Stimulated activated CD8-positive, alpha-beta memory T cell treated with anti-CD3 and anti-CD28 coated beads, Interleukin-15, amount 100 ng/mL, for 1 hour (primary cell): ENCODE data around the gene BCO2.
"Not testable (repeated sequence)": the region's sequence is repeated elsewhere in the genome, so short reads cannot be mapped to it uniquely, and the experiment has no call there.

Experiments
- DNase-seq: peaks from one replicate; pipeline ENCODE4 v3.0.0-alpha.2; 2020; ENCODE audit warnings: low read depth

Gene BCO2

GRCh38 chr11:112167145-112167544, 8.2 kb upstream of the BCO2 start, which contains the start of gene TEX12:
Gene TEX12 (plus strand): TSS chr11:112167372. CDS start chr11:112169269, 1,897 bp downstream.
- DNase-seq = no peak

- no peak for DNase-seq
Observed at GRCh38 chr11:112172362-112172994, 2.8 kb upstream of the BCO2 start.

DNA sequence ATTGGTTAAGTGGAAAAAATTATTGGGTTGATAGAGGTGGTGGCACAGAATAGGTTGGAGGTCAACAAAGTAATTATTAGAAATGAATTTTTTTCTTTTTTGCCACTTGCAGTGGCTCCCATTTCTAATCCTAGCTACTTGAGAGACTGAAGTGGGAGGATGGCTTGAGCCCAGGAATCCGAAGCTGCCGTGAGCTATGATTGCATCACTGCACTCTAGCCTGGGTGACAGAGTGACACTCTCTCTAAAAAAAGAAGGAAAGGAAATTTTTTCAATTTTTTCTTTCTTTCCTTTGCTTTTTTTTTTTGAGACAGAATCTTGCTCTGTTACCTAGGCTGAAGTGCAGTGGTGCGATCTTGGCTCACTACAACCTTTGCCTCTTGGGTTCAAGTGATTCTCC, 2.2 kb upstream of the BCO2 start:
- DNase-seq = no peak

- no peak for DNase-seq
Observed at GRCh38 chr11:112175599-112175952, 264 bp downstream of the BCO2 start.

DNA sequence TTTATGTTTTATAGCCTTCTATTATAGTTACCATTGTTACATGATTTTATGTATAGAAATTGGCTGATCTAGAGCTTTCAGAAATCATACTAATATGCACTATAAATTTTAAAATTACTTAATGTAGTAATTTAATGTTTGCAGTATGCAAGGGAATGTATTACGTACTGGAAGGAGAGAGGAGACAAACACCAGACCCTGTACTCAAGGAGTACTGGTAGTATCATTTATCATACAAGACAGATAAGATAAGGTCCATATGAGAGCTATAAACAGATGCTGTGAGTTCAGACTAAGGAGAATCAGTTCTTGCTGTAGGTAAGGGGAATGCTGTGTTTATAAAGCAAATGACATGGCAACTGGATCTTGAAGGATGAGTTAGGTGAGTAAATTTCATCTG, 765 bp downstream of the BCO2 start:
- no peak for DNase-seq

DNA sequence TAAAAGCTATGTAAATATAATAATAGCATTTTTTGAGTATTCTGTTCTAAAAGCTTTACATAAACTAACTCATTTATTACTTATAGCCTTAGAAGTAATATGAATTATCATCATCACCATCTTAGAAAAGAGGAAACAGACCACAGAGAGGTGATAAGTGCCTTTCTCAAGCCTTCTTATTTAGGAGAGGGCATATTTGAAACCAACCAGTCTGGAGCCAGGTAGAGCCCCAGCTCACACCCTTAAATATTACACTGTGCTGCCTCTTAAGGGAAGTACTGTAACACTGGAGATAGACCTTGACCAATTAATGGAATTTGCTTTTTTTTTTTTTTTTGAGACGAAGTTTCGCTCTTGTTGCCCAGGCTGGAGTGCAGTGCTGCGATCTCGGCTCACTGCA, 2.3 kb downstream of the BCO2 start:
- DNase-seq = no peak

GRCh38 chr11:112178428-112178827, 3.1 kb downstream of the BCO2 start:
- no peak for DNase-seq

DNA sequence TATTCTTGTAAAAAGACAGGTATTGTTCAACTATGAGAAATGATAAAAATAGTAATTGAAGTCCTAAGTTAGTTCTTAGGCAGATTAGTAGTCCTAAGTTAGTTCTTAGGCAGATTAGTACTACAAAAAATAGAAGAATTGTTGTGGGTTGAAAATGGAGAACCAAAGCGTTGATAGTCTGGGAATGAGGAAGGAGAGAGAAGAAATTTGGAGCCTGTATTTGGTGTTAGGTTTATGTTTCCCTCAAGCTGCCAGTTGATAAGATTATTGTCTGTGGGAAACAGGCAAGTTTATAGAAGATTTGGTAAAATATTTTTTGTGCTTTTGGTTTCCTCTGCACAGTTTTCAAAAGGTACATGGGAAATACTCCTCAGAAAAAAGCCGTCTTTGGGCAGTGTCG, 3.6 kb downstream of the BCO2 start:
- no peak for DNase-seq

DNA sequence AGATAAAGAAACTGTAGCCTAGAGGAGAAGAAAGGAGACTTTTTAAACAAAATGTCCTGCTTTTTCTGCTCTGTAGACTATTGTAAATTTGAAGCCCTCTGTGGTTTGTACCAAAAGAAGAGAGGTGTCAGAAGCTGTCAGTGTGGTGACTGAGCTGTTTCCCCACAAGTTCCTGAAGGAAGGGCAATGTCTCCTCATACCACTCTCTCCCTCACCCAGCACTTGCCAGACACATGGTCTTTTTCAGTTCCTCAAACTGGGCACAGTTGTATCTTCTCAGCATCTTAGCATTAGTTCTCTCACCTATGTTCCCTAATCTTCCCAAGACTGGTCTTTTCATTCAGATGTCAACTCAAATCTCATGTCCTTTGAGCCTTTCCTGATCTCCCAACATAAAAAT, 4.3 kb downstream of the BCO2 start:
- DNase-seq = no peak

DNA sequence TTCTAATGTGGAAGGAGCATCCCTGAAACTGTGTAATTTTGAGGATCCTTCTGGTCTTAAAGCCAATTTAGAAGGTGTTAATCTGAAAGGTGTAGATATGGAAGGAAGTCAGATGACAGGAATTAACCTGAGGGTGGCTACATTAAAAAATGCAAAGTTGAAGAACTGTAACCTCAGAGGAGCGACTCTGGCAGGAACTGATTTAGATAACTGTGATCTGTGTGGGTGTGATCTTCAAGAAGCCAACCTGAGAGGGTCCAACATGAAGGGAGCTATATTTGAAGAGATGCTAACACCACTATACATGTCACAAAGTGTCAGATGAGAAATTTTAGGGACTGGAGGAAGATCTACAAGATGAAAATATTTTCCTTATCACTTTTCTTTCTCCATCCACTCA, 7.6 kb downstream of the BCO2 start:
- no peak for DNase-seq

GRCh38 chr11:112185883-112186282, 10.6 kb downstream of the BCO2 start:
- DNase-seq = no peak

DNA sequence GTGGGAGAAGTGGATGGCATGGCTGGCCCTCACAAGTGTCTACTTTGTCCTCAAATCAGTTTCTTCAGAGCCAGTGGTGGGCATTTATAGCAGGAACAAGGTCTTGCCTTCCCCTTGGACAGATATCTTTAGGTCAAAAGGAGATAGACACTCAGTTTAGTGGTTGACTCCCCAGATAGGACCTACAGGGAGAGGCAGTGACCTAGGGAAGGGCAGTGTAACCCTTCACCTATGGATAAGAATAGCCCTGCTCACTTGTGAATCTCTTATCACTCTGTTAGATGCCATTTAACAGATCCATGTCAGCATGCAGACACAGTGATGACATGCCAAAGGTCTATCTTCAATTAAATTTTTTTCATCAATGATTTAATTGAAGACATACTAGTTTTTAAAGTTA, 11.0 kb downstream of the BCO2 start:
- DNase-seq = no peak

DNA sequence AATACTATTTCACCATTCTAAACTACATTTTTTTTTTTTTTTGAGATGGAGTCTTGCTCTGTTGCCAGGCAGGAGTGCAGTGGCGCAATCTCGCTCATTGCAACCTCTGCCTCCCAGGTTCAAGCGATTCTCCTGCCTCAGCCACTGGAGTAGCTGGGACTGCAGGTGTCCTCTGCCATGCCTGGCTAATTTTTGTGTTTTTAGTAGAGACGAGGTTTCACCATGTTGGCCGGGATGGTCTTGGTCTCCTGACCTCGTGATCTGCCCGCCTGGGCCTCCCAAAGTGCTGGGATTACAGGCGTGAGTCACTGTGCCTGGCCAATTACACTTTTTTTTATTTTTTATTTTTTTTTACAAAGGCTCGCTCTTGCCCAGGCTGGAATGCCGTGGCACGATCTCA, 19.8 kb downstream of the BCO2 start:
- not testable (repeated sequence) for DNase-seq

GRCh38 chr11:112195951-112196351, 20.6 kb downstream of the BCO2 start:
- DNase-seq = no peak

GRCh38 chr11:112196519-112197087, 21.3 kb downstream of the BCO2 start:
- DNase-seq = no peak

- not testable (repeated sequence) for DNase-seq
Observed at GRCh38 chr11:112199101-112199500, 23.8 kb downstream of the BCO2 start.

- no peak for DNase-seq
Observed at GRCh38 chr11:112200252-112200651, 24.9 kb downstream of the BCO2 start.

DNA sequence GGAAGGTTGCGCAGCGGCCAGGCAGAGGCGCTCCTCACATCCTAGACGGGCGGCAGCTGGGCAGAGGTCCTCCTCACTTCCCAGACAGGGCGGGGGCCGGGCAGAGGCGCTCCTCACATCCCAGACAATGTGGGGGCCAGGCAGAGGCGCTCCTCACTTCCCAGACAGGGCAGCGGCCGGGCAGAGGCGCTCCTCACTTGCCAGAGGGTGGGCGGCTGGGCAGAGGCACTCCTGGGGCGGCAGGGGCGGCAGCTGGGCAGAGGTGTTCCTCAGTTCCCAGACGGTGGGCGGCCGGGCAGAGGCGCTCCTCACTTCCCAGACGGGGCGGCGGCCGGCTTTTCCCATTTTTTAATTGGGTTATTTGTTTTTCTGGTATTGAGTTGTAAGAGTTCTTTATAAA, 30.8 kb downstream of the BCO2 start:
- DNase-seq = no peak

DNA sequence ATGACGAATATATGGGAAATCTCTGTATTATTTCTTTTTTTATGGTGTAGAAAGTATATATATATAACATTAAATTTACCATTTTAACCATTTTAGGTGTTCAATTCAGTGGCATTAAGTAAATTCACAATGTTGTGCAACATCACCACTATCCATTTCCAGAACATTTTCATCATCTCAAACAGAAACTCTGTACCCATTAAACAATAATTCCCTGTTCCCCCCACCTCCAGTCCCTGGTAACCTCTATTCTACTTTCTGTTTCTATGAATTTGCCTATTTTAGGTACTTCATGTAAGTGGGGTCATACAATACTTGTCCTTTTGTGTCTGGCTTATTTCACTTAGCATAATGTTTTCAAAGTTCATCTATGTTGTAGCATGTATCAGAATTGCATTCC, 35.6 kb downstream of the BCO2 start:
- DNase-seq = no peak

DNA sequence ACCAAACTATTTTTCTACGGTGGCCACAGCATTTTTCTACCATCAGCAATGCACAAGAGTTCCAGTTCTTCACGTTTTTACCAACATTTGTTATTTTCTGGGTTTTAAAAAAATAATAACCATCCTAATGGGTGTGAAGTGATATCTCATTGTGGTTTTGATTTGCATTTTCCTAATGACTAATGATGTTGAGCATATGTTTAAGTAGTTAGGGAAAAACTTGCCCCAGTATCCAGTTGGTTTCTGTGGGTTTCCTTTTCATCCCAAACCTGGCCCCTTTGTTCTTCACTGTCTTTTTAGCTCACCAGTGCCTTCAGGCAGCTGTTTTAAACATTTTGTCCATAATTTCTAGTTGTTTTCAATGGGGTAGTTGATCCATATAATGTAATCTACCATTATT, 36.2 kb downstream of the BCO2 start:
- no peak for DNase-seq

DNA sequence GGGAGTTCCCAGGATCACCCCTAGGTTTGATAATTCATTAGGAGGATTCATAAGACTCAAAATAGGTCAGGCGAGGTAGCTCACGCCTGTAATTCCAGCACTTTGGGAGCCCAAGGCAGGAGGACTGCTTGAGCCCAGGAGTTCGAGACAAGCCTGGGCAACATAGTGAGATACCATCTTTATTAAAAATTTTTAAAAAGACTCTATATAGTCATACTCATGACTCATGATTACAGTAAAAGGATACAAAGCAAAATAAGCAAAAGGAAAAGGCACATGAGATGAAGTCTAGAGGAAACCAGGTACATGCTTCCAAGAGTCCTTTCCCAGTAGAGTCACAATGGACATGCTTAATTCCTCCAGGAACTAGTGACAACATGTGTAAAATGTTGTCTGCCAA, 37.0 kb downstream of the BCO2 start:
- DNase-seq = no peak

- no peak for DNase-seq
Observed at GRCh38 chr11:112212710-112213109, 37.4 kb downstream of the BCO2 start.

- DNase-seq = no peak
Observed at GRCh38 chr11:112213753-112214152, 38.4 kb downstream of the BCO2 start.

- no peak for DNase-seq
Observed at GRCh38 chr11:112215621-112216020, 40.3 kb downstream of the BCO2 start.
